ENCODE results near the gene GPC6. TPM values are rescaled to one million over a fixed set of nuclear protein-coding genes. Genes with fewer than 3 reads are reported as not detected.

GPC6 gene
- total and polyA plus RNA-seq, 9 of the 15 experiments (the other 6 are each of a cell fraction or from before 2014, with no cell fraction given): under 0.01 to 0.20 (median 0.01) TPM; not detected in 4

DNA sequence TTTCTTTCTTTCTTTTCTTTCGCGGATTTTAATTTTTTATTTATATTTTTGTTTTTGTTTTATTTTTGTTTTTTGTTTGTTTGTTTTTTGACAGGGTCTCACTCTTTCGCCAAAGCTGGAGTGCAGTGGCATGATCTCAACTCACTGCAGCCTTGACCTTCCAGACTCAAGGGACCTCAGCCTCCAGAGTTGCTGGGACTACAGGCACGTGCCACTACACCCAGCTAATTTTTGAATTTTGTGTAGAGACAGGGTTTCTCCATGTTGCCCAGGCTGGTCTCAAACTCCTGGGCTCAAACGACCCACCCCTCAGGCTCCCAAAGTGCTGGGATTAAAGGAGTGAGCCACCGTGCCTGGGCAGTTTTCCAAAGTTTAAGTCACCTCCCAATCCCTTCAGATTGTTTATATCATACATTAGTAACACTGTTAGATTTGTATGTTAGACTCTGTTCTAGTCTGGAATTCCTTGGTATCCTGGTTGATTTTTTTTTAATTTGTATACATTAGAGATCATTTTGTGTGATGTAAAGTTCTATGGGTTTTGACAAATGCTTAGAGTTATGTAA lies 655.6 kb downstream of the GPC6 start (continued):
- TF ChIP-seq, protein P1, sequence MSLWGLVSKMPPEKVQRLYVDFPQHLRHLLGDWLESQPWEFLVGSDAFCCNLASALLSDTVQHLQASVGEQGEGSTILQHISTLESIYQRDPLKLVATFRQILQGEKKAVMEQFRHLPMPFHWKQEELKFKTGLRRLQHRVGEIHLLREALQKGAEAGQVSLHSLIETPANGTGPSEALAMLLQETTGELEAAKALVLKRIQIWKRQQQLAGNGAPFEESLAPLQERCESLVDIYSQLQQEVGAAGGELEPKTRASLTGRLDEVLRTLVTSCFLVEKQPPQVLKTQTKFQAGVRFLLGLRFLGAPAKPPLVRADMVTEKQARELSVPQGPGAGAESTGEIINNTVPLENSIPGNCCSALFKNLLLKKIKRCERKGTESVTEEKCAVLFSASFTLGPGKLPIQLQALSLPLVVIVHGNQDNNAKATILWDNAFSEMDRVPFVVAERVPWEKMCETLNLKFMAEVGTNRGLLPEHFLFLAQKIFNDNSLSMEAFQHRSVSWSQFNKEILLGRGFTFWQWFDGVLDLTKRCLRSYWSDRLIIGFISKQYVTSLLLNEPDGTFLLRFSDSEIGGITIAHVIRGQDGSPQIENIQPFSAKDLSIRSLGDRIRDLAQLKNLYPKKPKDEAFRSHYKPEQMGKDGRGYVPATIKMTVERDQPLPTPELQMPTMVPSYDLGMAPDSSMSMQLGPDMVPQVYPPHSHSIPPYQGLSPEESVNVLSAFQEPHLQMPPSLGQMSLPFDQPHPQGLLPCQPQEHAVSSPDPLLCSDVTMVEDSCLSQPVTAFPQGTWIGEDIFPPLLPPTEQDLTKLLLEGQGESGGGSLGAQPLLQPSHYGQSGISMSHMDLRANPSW (CRISPR knock-in tag; IDR thresholded peaks at IDR 0.05): no peak
- no peak for TF ChIP-seq TAL1 (IDR thresholded peaks at IDR 0.05)
- TF ChIP-seq MAFK (IDR thresholded peaks at IDR 0.05; ENCODE audit: low read length): no peak
- no peak for TF ChIP-seq E2F3 (CRISPR knock-in tag; IDR thresholded peaks at IDR 0.05)
- no peak for TF ChIP-seq ZNF121 (CRISPR knock-in tag; conservative IDR thresholded peaks at IDR 0.05)
- TF ChIP-seq EHMT2 (IDR thresholded peaks at IDR 0.05): no peak
- no peak for TF ChIP-seq CHD4 (IDR thresholded peaks at IDR 0.05; ENCODE audit: insufficient read depth, insufficient replicate concordance, low read depth, low read length, poor library complexity, severe bottlenecking)

DNA sequence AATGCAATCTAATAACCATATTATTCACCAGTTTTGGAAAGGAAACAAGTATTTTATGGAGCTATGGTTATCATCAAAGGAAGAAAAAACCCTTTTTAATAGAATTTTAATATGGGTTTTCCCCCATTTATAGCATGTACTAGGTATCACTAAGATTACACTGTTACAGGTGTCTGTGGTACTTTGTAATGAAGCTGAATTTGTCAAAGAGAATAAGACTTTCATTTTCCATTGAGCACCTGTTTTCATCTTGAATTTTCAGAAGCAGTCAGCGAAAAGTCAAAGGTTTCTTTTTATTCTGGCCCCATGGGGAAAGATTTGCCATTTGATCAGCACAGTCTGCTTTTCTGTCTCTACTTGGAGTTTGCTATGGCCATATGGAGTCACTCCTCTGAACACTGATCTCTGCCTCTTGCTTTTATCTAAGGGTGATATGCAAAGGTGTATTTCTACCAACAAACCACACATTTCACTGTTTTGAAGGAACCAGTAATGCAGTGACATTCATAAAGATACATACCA lies 662.9 kb downstream of the GPC6 start:
- no TSS peak for BruUV-seq (replicated peaks)
- Histone ChIP-seq H3K4me3 (no peak overlapping the region), H3K79me2 (ENCODE audit: control insufficient read depth, insufficient read depth, low read length) (no peaks in the 10 kb centered on the region), H3K9me3 (replicated peaks; ENCODE audit: control insufficient read depth, insufficient read depth, low read depth, low read length) (no peaks in the 10 kb centered on the region), H3K4me1 (replicated peaks in 1 of 2; ENCODE audit: control insufficient read depth in 2 of 2, insufficient read depth in 2 of 2, low read length in 2 of 2) (no peaks in the 10 kb centered on the region), H3K9me1 (ENCODE audit: control insufficient read depth, insufficient read depth, low read length) (no peaks in the 10 kb centered on the region), H3K9ac (ENCODE audit: insufficient read depth in 1 of 2, low read depth in 2 of 2, low read length in 2 of 2) (no peak overlapping the region), H3K27ac (ENCODE audit: extremely low read depth, low read depth, low read length) (no peak overlapping the region), H3K4me2 (ENCODE audit: insufficient read depth, low read length) (no peak overlapping the region), H2AFZ (ENCODE audit: low read depth, low read length) (no peak overlapping the region), H3K27me3 (ENCODE audit: control insufficient read depth in 2 of 2, insufficient read depth in 2 of 2, low read length in 2 of 2) (no peaks in the 10 kb centered on the region), H4K20me1 (replicated peaks; ENCODE audit: control insufficient read depth, insufficient read depth, low read length) (no peaks in the 10 kb centered on the region), H3K36me3 (ENCODE audit: control insufficient read depth, insufficient read depth, low read length) (no peaks in the 10 kb centered on the region)
- in situ Hi-C loops (cut with MboI) (no loop called here), intact Hi-C loops (cut with micrococcal nuclease) (no loop called here)
- FAIRE-seq (no peak), DNase-seq (ENCODE audit: extremely low read depth in 1 of 4, low spot score in 3 of 4) (no peak), ATAC-seq (no peak)
- WGBS (ENCODE audit: insufficient coverage, low coverage, missing lambda C conversion rate): 0% methylated on average over 1 of the region's 1 CpG
- ChIA-PET POLR2A (no interaction called here), CTCF (ENCODE audit: low intra/inter-chr PET ratio) (no interaction called here)
- no peak for TF ChIP-seq NFIC (IDR thresholded peaks at IDR 0.05)
- no peak for TF ChIP-seq RBM14 (IDR thresholded peaks at IDR 0.05; ENCODE audit: borderline replicate concordance, insufficient read depth, low read depth, low read length)
- TF ChIP-seq NFE2L1 (tag; IDR thresholded peaks at IDR 0.05; ENCODE audit: borderline replicate concordance, low read depth): no peak
- TF ChIP-seq TAL1 (IDR thresholded peaks at IDR 0.05): no peak
- no peak for TF ChIP-seq SMAD1 (IDR thresholded peaks at IDR 0.05; ENCODE audit: low read depth, low read length, partially characterized antibody)
- TF ChIP-seq ZBTB33 (CRISPR knock-in tag; IDR thresholded peaks at IDR 0.05): no peak
- TF ChIP-seq, protein P2, sequence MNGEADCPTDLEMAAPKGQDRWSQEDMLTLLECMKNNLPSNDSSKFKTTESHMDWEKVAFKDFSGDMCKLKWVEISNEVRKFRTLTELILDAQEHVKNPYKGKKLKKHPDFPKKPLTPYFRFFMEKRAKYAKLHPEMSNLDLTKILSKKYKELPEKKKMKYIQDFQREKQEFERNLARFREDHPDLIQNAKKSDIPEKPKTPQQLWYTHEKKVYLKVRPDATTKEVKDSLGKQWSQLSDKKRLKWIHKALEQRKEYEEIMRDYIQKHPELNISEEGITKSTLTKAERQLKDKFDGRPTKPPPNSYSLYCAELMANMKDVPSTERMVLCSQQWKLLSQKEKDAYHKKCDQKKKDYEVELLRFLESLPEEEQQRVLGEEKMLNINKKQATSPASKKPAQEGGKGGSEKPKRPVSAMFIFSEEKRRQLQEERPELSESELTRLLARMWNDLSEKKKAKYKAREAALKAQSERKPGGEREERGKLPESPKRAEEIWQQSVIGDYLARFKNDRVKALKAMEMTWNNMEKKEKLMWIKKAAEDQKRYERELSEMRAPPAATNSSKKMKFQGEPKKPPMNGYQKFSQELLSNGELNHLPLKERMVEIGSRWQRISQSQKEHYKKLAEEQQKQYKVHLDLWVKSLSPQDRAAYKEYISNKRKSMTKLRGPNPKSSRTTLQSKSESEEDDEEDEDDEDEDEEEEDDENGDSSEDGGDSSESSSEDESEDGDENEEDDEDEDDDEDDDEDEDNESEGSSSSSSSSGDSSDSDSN (IDR thresholded peaks at IDR 0.05; ENCODE audit: borderline replicate concordance in 1 of 2, low read depth in 2 of 2, low read length in 2 of 2): no peak
- no peak for TF ChIP-seq MECOM (CRISPR knock-in tag; IDR thresholded peaks at IDR 0.05)
